SK-N-DZ (cell line): ENCODE measurements around the gene CPT2.

Experiments
- DNase-seq: peaks from one replicate; pipeline ENCODE4 v3.0.0-alpha.2; 2015; ENCODE audit warnings: low spot score

The CPT2 gene

DNA sequence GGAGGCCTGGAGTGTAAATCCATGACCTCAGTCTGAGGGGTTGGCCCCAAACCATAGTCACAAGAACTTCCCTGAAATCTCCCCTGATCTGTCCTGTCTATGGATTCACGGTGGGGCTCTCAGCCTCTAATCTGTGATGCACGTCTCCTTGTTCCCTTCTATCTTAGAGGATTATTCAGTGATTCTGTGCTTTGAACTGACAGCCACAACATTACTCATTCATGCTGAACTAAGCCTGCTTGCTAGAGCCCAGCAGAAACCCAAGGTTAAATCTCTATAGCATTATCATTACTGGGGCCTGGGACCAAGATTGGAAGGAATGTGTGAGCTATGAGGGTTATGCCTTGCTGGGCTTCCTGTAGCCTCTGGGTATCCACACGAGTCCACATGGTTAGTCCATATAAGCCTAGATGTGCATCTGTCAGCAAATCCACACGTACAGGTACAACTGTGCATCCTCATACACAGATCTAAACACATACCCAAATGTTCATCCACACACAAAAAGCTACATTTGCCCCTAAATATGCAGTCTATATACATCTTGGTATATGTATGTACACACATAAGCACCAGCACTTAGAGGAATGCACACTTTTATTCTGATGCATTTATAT, 64.1 kb downstream of the CPT2 start:
- DNase-seq: no peak

DNA sequence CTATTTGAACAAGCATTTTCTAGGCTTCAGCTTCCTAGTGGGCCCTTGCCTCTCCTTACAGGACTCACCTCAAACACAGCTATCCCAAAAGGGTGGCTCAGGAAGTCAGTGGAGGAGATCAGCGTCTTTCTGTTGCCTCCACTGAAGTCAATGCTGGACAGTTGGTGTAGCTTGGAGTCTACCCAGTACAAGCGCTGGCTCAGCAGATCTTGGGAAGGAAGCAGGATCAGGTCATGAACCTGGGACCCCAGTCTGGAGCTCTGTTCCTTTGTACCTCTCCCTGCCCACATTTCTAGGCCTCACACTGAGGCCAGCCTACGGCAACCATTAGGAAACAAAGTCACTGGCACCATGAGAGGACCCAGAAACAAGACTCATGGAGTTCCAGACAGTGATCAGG, 65.4 kb downstream of the CPT2 start:
- DNase-seq: no peak
